ENCODE measurements around the gene MAGOH.
"Not testable (repeated sequence)": the region's sequence is repeated elsewhere in the genome, so short reads cannot be mapped to it uniquely, and the experiment has no call there.

Gene MAGOH

GRCh38 chr1:53238197-53239155 lies at the start of gene MAGOH:
Gene MAGOH, minus strand, starts transcription at chr1:53238518. Its CDS starts 70 bp downstream, at chr1:53238448.
- peak; percentile 89 to 91 for DNase-seq (ENCODE audit: low read depth in 2 of 2)

GRCh38 chr1:53286955-53287354 lies 48.6 kb upstream of the MAGOH start:
- no peak for DNase-seq (ENCODE audit: low read depth in 2 of 2)

GRCh38 chr1:53285969-53286760 lies 47.8 kb upstream of the MAGOH start:
- DNase-seq (ENCODE audit: low read depth in 2 of 2): no peak

- DNase-seq (ENCODE audit: low read depth in 2 of 2): no peak
Measured at GRCh38 chr1:53285546-53285945, 47.2 kb upstream of the MAGOH start.

GRCh38 chr1:53284224-53285020 lies 46.1 kb upstream of the MAGOH start:
- no peak for DNase-seq (ENCODE audit: low read depth in 2 of 2)

- not testable (repeated sequence) for DNase-seq (ENCODE audit: low read depth in 2 of 2)
Measured at GRCh38 chr1:53283156-53283555, 44.8 kb upstream of the MAGOH start.

- no peak for DNase-seq (ENCODE audit: low read depth in 2 of 2)
Measured at GRCh38 chr1:53281133-53281532, 42.8 kb upstream of the MAGOH start.

- DNase-seq (ENCODE audit: low read depth in 2 of 2): no peak
Measured at GRCh38 chr1:53280496-53280895, 42.2 kb upstream of the MAGOH start.

- no peak for DNase-seq (ENCODE audit: low read depth in 2 of 2)
Measured at GRCh38 chr1:53279296-53280200, 41.2 kb upstream of the MAGOH start.

GRCh38 chr1:53278298-53278725 lies 40.0 kb upstream of the MAGOH start:
- peak; percentile 14 to 48 for DNase-seq (ENCODE audit: low read depth in 2 of 2)

- DNase-seq (ENCODE audit: low read depth in 2 of 2): no peak
Measured at GRCh38 chr1:53277326-53277725, 39.0 kb upstream of the MAGOH start.

GRCh38 chr1:53276902-53277281 lies 38.6 kb upstream of the MAGOH start:
- no peak for DNase-seq (ENCODE audit: low read depth in 2 of 2)

GRCh38 chr1:53276153-53276901 lies 38.0 kb upstream of the MAGOH start:
- DNase-seq (ENCODE audit: low read depth in 2 of 2): no peak

GRCh38 chr1:53275566-53275965 lies 37.2 kb upstream of the MAGOH start:
- no peak for DNase-seq (ENCODE audit: low read depth in 2 of 2)

GRCh38 chr1:53274541-53275185 lies 36.3 kb upstream of the MAGOH start:
- DNase-seq (ENCODE audit: low read depth in 2 of 2): no peak

- no peak for DNase-seq (ENCODE audit: low read depth in 2 of 2)
Measured at GRCh38 chr1:53274026-53274425, 35.7 kb upstream of the MAGOH start.

- no peak for DNase-seq (ENCODE audit: low read depth in 2 of 2)
Measured at GRCh38 chr1:53273526-53273925, 35.2 kb upstream of the MAGOH start.

- no peak for DNase-seq (ENCODE audit: low read depth in 2 of 2)
Measured at GRCh38 chr1:53272349-53272748, 34.0 kb upstream of the MAGOH start.

- DNase-seq (ENCODE audit: low read depth in 2 of 2): no peak
Measured at GRCh38 chr1:53271446-53272090, 33.2 kb upstream of the MAGOH start.

All from stimulated activated CD8-positive, alpha-beta memory T cell treated with anti-CD3 and anti-CD28 coated beads, Interleukin-15, amount 100 ng/mL, for 4 hours (primary cell).